Lung (tissue), 12 donors: ENCODE data around the gene CDKN2B. TPM values are rescaled to one million over a fixed set of nuclear protein-coding genes. Genes with fewer than 3 reads are reported as not detected.

ENCODE experiments used
- ATAC-seq: fragments of 200-7000 bp; cut with Tn5 transposase; one replicate; pipeline ENCODE4 v1.9.1; 2020; ENCODE audit warnings: moderate number of reproducible peaks; ENCODE audit not compliant: insufficient read depth, low FRiP score
- DNase-seq, 3 donors: peaks; one replicate each; pipeline ENCODE4 v3.0.0-alpha.2; 2013 to 2017
- H3K27ac ChIP-seq, 2 donors: one replicate each; pipeline ENCODE4 v1.5.1; 2013; ENCODE audit warnings: mild to moderate bottlenecking in 2 of 2, moderate library complexity in 2 of 2, control low read depth in 1 of 2, inconsistent platforms in 1 of 2, low read depth in 1 of 2, low read length in 1 of 2
- H3K27me3 ChIP-seq, 3 donors: one replicate each; pipeline ENCODE4 v1.5.1; 2013; ENCODE audit warnings: low read length in 2 of 3; ENCODE audit not compliant: control insufficient read depth in 3 of 3, insufficient read depth in 3 of 3
- H3K36me3 ChIP-seq, 4 donors: one replicate each; pipeline ENCODE4 v1.5.1; 2013; ENCODE audit warnings: low read length in 4 of 4, mild to moderate bottlenecking in 1 of 4, moderate library complexity in 1 of 4; ENCODE audit not compliant: control insufficient read depth in 4 of 4, insufficient read depth in 4 of 4
- H3K4me1 ChIP-seq, 5 donors: one replicate each; pipeline ENCODE4 v1.5.1; 2013; ENCODE audit warnings: low read length in 5 of 5, mild to moderate bottlenecking in 2 of 5, moderate library complexity in 1 of 5; ENCODE audit not compliant: control insufficient read depth in 5 of 5, insufficient read depth in 5 of 5
- H3K4me3 ChIP-seq: one replicate; pipeline ENCODE4 v1.5.1; 2013; ENCODE audit warnings: mild to moderate bottlenecking, control low read depth, moderate library complexity
- H3K9ac ChIP-seq, 2 donors: one replicate each; pipeline ENCODE4 v1.5.1; 2013; ENCODE audit warnings: low read length in 2 of 2, control low read depth in 1 of 2; ENCODE audit not compliant: insufficient read depth in 1 of 2
- H3K9me3 ChIP-seq, 4 donors: one replicate each; pipeline ENCODE4 v1.5.1; 2013; ENCODE audit warnings: low read length in 3 of 4, mild to moderate bottlenecking in 1 of 4, moderate library complexity in 1 of 4; ENCODE audit not compliant: control insufficient read depth in 4 of 4, insufficient read depth in 3 of 4
- WGBS, 2 donors: extraction: QIAGEN DNeasy Blood & Tissue Kit; methylation state at CpG; one replicate each; pipeline ENCODE4 v1.1.7; 2013; 5-methylcytosine and 5-hydroxymethylcytosine counted together
- polyA plus RNA-seq, 2 donors: library from polyadenylated mRNA; stranded (reverse); fragments of 200-250 nt; gene quantifications; one replicate each; pipeline ENCODE4 v1.2.1, GENCODE V29; 2013
- total RNA-seq, 2 donors: library from RNA; depleted of rRNA in 1 of 2; stranded (reverse); fragments of >200 nt in 1 of 2; gene quantifications; one replicate each; pipeline ENCODE4 v1.2.1, GENCODE V29; 2014 to 2021
- TF ChIP-seq, protein P1 (sequence below): IDR thresholded peaks from 2 replicates; pipeline ENCODE4 v1.5.1; 2012; ENCODE audit warnings: mild to moderate bottlenecking; ENCODE audit errors: control extremely low read depth, extremely low read depth
- donor health status: control.
- donor health status: control.
- donor health status: Bipolar disorder and iron deficiency.
- donor health status: healthy.
- donor health status: DM: yes; HTN: yes; CAD: no.

The CDKN2B gene
- total and polyA plus RNA-seq, 4 donors: 5.5 to 16.1 (median 11.2) TPM

DNA sequence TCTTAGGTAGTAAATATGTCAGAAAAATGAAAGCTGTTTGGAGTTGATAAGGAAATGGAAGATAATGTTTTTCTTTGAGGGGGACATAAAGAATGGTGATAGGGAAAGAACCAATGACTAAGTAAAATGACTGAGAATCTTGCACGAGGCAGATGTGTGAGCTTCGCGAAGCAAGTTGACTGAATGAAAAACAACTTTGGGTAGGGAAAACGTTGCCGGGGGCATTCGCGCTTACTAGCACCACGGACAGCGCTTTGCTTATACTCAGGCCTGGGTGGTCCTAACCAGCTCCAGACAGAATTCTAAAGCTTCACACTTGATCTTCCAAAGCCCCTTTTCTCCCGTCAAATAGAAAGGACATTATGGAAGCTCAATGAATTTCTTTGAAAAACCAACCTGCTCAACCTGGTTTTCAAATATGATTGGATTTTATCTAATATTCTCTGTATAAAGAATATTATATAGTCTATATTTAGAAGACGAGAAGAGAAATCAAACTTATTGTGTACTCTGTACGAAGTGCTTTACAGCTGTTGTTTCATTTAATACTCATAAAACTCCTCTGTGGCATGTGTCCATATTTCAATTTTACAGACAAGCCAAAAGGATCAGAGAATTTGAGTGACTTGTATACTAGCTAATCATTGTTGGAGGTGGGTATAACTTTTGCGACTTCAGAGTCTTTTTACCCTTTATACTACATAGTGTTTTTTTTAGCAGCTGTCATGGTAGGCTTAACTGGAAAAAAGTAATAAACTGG is 1.9 kb upstream of the CDKN2B start:
- TF ChIP-seq, protein P1, sequence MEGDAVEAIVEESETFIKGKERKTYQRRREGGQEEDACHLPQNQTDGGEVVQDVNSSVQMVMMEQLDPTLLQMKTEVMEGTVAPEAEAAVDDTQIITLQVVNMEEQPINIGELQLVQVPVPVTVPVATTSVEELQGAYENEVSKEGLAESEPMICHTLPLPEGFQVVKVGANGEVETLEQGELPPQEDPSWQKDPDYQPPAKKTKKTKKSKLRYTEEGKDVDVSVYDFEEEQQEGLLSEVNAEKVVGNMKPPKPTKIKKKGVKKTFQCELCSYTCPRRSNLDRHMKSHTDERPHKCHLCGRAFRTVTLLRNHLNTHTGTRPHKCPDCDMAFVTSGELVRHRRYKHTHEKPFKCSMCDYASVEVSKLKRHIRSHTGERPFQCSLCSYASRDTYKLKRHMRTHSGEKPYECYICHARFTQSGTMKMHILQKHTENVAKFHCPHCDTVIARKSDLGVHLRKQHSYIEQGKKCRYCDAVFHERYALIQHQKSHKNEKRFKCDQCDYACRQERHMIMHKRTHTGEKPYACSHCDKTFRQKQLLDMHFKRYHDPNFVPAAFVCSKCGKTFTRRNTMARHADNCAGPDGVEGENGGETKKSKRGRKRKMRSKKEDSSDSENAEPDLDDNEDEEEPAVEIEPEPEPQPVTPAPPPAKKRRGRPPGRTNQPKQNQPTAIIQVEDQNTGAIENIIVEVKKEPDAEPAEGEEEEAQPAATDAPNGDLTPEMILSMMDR: no peak
- peaks cover 0 to 38% (median 31%) of the 10 kb centered on the region in 3 donors for H3K27me3 ChIP-seq
- DNase-seq: peak; percentile 66 to 83 (median 70)
- H3K9ac ChIP-seq: no peak overlapping the region
- ATAC-seq: no peak
- no peak overlapping the region for H3K27ac ChIP-seq
- no peak overlapping the region for H3K4me3 ChIP-seq
- WGBS, 2 donors: 22 to 26% methylated on average over 13 of the region's 13 CpGs
- no peaks in the 10 kb centered on the region for H3K9me3 ChIP-seq
- peaks cover 0 to 1% (median 0%) of the 10 kb centered on the region in 4 donors for H3K36me3 ChIP-seq
- H3K4me1 ChIP-seq: peaks cover 0 to 3% (median 0%) of the 10 kb centered on the region in 5 donors

DNA sequence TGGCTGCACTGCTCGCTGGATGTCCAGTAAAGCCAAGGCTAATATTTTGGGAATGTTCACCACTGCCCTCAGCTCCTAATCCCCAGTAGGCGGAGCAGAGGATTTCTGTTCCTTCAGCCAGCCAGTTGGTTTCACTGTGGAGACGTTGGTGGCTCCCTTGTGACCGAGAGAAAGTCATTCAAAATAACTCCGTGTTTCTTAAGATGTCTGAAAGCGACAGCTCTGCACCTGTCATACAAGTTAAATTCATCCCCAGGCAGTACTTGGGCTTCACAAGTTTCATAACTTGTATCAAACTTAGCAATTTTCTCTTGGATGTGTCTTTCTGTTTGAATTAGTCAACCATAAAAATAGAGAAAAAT is 382 bp upstream of the CDKN2B start:
- H3K9me3 ChIP-seq: peaks cover 0 to 5% (median 0%) of the 10 kb centered on the region in 4 donors
- TF ChIP-seq, protein P1: no peak
- WGBS, 2 donors: 8 to 9% methylated on average over 6 of the region's 6 CpGs
- H3K27ac ChIP-seq: peak overlapping the region in 1 of 2 donors; percentile 98
- H3K36me3 ChIP-seq: peaks cover 0 to 6% (median 0%) of the 10 kb centered on the region in 4 donors
- DNase-seq: no peak
- H3K27me3 ChIP-seq: peaks cover 0 to 54% (median 47%) of the 10 kb centered on the region in 3 donors
- ATAC-seq: no peak
- no peak overlapping the region for H3K4me3 ChIP-seq
- peaks cover 0 to 4% (median 0%) of the 10 kb centered on the region in 5 donors for H3K4me1 ChIP-seq
- H3K9ac ChIP-seq: no peak overlapping the region

DNA sequence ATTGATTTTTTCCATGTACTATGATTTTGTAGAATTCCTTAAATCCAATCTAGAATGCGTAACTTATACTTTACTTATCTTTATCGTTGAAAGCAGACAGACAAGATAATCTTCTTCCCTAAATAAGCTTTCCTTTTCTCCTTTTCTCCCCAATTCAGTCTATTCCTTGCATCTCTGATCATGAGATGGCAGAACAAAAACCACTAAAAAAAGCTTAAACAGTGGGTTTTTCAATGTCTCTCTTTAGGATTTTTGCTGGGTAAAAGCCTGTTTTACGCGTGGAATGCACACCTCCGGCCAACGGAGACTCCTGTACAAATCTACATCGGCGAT is 755 bp downstream of the CDKN2B start:
- Histone ChIP-seq H3K4me1 (peaks cover 0 to 4% (median 0%) of the 10 kb centered on the region in 5 donors), H3K36me3 (peaks cover 0 to 6% (median 0%) of the 10 kb centered on the region in 4 donors), H3K9ac (no peak overlapping the region), H3K4me3 (peak overlapping the region; percentile 67), H3K27ac (peak overlapping the region in 1 of 2 donors; percentile 98), H3K27me3 (peaks cover 0 to 65% (median 58%) of the 10 kb centered on the region in 3 donors), H3K9me3 (peaks cover 0 to 5% (median 0%) of the 10 kb centered on the region in 4 donors)
- ATAC-seq (no peak), DNase-seq (no peak)
- whole genome bisulfite sequencing, 2 donors: 3 to 4% methylated on average over 8 of the region's 8 CpGs
- TF ChIP-seq, protein P1: no peak
